GOT3 (cell line): ENCODE measurements around the gene RARA.
"Not testable (repeated sequence)": the region's sequence is repeated elsewhere in the genome, so short reads cannot be mapped to it uniquely, and the experiment has no call there.

ENCODE experiments used
- DNase-seq: peaks from one replicate; lab custom pipeline; 2025; ENCODE audit warnings: mixed read lengths; lab: John Stamatoyannopoulos, UW

Gene RARA

GRCh38 chr17:40298726-40299125 is 10.3 kb upstream of the RARA start:
- DNase-seq, result no peak

GRCh38 chr17:40299159-40299757 is 9.7 kb upstream of the RARA start:
- not testable (repeated sequence) for DNase-seq

- DNase-seq, result no peak
Measured at GRCh38 chr17:40301315-40301714, 7.7 kb upstream of the RARA start.

GRCh38 chr17:40303009-40303657 is 5.8 kb upstream of the RARA start:
- no peak for DNase-seq

GRCh38 chr17:40303708-40304551 is 5.0 kb upstream of the RARA start:
- no peak for DNase-seq

GRCh38 chr17:40304552-40304863 is 4.5 kb upstream of the RARA start:
- DNase-seq, result not testable (repeated sequence)

DNA sequence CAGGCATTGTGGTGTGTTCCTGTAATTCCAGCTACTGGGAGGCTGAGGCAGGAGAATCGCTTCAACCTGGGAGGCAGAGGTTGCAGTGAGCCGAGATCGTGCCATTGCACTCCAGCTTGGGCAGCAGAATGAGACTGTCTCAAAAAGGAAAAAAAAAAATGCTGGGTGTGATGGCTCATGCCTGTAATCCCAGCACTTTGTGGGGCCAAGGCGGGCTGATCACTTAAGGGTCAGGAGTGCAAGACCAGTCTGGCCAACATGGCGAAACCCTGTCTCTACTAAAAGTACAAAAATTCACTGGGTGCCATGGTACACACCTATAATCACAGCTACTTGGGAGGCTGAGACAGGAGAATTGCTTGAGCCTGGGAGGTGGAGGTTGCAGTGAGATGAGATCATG is 4.1 kb upstream of the RARA start:
- not testable (repeated sequence) for DNase-seq

- no peak for DNase-seq
Measured at GRCh38 chr17:40306395-40306794, 2.6 kb upstream of the RARA start.

DNA sequence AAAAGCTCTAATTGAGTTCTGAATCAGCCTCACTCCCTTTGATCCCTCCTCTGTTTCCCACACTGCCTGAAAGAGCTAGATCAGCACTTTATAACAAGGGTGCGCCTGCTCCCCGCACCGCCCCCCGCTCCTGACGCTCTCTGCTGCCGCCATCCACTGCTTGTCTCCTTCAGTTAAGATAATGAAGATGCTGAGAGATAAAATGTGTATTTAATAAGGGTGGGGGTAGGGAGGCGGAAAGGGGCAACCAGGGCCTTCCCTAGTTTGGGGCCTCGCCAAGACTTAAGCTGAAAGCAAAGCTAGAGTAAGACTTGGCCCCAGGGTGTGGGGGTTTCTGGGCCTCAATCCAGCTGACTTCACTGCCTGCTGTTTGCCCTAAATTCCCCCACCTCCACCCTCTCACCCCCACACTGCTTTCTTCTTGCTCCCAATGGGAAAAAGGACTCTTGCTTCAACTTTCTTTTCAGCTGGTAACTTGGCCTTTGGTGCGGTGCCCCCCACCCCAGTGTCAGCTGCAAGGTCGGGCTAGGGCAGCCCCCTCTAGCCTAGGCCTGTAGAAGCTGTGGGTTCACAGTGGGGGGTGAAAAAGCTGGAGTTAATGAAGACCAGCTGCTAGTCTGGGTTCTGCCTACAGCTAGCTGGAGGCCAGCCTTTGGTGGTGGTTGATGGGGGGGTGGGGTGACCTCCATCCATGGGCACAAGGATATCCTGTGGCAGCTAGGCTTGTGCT is 1.8 kb upstream of the RARA start:
- no peak for DNase-seq

GRCh38 chr17:40307740-40308239 is 1.2 kb upstream of the RARA start:
- no peak for DNase-seq

DNA sequence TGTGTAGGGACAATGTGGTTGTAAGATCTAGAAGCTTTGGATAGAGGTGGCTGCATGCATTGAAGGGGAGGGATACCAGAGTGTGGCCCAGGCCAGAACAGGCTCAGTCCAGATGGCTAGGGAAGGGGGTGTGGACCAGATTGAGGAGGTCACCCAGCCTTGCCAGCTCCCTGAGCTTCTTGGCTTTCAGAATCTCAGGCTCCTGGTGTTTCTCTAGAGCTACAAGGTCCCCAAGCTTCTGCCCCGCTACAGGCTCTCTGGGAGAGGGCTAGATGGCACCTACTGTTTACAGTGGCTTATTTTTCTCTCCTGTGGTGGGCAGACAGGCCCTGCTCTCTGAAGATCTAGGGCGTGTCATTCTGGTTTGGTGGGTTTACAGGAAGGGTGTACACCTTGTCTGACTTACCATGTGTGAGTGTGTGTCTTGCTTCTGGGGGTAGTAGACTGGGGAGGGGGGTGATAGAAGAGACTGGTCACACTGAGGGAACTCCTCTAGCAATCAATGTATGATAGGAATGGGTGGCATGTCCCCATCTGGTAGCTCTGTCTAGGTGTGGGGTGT is 1.1 kb downstream of the RARA start:
- DNase-seq, result no peak

DNA sequence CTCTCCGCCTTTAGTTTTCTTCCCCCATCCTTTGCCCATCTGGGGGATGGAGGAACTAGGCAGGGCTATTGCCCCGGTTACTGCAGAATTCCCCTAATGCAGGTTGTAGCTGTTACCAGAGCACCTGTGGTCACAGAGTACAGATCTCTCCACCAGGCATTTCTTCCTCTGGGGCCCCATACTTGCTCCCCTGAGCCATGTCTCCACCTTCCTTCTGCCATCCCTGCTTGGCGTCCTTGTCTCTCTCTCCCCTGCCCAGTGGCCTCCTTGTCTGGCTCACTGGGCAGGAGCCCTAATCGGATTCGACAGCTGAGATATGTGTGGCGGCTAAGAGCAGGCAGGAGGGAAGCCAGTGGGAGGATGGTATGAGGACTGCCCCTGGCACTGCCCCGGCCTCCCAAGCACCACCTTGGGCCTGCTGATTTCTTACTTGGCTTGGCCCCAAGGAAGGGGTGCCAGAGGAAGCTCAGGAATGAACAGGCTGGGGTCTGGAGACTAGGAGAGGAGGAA is 2.0 kb downstream of the RARA start:
- DNase-seq, result no peak

- DNase-seq, result no peak
Measured at GRCh38 chr17:40311575-40311974, 2.6 kb downstream of the RARA start.

DNA sequence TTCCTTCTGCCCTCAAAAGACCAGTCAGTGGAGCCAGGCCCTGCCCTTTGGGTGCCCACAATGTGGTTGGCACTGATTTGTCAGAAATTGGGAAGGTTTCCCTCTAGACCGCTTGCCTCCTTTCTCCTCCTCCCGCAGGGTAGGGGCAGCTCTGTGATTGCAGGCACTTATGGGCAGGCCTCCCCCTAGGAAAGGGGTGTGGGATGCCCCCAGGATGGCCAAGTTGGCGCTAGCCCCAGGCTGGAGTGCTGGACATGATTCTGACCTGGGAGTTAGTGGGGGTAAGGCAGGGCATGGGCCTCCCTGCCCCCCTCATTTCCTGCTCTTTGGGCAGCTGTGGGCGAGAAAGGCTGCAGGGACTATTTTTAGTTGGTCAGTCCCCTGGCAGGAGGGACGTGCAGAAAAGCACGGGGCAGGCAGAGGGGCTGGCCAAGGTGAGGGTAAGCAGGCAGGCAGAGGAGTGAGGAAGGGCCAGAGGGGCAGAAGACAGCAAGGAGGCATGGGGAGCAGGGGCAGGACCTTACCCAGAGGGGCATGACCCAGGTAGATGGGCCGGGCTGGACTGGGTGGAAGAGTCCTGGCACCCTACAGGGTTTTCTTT is 3.3 kb downstream of the RARA start:
- DNase-seq, result no peak

DNA sequence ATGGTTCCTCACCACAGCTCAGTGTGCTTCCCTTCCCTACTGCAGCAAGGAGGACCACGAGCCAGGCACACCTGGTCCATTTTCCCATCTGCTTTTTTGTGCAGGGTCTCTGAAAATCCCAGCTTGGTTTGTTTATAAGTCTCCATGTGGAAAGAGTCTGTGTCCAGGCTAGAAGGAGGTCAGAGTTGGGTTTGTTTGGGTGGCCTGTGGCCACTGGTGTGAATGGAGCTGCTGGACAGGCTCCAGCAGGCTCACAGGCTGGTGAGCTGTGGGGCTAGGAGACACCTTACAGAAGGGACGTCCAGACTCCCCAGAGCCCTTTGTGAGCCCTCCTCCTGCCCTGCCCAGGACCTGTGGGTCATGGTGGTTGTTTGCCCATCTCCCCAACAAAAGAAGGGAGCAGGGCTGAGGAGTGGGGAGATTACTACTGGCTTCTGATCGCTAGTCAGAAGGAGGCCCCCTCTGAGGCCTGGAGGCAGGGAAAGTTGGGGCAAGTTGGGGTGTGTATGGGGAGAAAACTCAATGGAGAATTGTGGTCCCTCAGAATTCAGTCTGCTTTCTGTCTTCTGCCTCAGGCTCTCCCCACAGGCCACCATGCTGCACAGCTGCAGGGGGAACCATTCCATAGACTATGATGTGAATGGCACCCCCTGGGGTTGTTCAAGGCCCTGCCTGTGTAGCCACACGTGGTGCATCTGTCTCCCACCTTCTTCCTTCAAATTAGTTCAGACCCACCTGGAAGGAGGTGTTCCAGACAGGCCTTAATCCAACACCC is 4.1 kb downstream of the RARA start:
- DNase-seq, result no peak

- no peak for DNase-seq
Measured at GRCh38 chr17:40313668-40314583, 4.9 kb downstream of the RARA start.

- DNase-seq, result peak; percentile 48
Measured at GRCh38 chr17:40314584-40314956, 5.6 kb downstream of the RARA start.

DNA sequence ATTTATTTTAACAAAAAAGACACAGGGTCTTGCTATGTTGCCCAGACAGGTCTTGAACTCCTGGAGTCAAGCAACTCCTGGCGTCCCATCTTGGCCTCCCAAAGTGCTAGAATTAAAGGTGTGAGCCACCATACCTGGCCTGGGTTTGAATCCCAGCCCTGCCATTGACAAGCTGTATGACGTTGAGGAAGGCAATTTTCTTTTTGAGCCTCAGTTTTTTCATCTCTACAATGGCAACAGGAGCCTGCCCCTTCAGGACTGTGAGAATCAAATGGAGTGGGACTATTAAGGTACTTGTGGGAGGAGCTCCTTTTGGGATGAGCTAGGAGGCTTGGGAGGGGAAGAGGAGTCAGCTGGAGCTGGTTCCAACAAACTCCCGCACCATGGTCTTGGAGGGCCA is 6.2 kb downstream of the RARA start:
- no peak for DNase-seq

DNA sequence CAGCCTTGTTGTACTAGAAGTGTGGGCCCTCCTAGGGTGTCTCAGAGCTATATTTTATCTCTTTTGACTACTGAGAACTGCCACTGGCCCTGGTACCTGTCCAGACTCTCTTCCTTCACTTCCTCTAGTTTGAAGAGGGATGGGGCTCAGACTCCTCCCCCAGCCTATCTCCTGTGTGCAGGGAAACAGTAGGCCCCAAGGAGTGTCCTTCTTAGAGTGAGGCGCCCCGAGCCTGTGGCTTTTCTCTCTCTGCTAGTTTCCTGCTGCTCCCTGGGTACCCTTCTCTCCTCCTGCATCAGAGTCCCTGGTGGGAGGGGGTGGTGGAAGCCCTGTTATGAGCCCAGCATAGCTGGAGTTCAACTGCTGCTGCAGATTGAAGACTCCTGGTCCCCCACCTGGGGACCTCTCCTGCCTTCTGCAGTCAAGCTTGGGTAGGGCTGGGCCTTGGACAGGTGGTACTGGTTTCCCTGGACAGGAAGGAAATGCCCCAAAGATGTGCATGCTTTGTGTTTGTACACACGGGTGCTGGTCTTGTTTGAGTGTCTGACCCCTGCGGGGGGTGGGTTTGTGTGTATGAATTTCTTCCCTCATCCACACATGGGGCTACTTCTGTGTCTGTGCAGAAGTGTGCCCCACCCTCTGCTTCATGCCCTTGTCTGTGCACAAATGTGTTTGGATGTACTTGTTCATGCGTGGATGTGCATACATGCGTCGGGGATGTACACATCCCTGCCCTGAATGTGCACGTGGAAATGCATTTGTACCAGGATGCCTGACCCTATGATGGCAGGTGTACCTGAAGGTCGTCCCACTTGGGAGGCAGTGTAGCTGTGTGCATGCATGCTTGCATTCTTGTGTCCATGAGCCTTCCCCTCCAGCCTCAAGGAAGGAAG is 6.9 kb downstream of the RARA start:
- no peak for DNase-seq
